Left lung (tissue), 10 donors: Measurements from ENCODE around the gene CNTFR. TPM values are rescaled to one million over a fixed set of nuclear protein-coding genes. Genes with fewer than 3 reads are reported as not detected.

Experiments
- ATAC-seq: fragments of 200-7000 bp; cut with Tn5 transposase; one replicate; pipeline ENCODE4 v1.9.1; 2020; ENCODE audit warnings: moderate library complexity
- DNase-seq, 4 donors: peaks; one replicate each; pipeline ENCODE4 v3.0.0-alpha.2; 2013 to 2020
- H3K27ac ChIP-seq, 2 donors: fragments of 200-600 bp; sonication (generic) in 1 of 2; one replicate each; pipeline versions ENCODE4 v1.5.0 to v1.8.0; 2020 to 2021
- H3K27me3 ChIP-seq, 2 donors: fragments of 200-600 bp; sonication (generic) in 1 of 2; one replicate each; pipeline versions ENCODE4 v1.5.0 to v1.8.0; 2020 to 2021
- H3K36me3 ChIP-seq, 2 donors: fragments of 200-600 bp; sonication (generic) in 1 of 2; one replicate each; pipeline versions ENCODE4 v1.5.0 to v1.8.0; 2020 to 2021
- H3K4me1 ChIP-seq, 2 donors: fragments of 200-600 bp; one replicate each; pipeline ENCODE4 v1.8.0; 2021
- H3K4me3 ChIP-seq, 2 donors: fragments of 200-600 bp; sonication (generic) in 1 of 2; one replicate each; pipeline versions ENCODE4 v1.5.0 to v1.8.0; 2020 to 2021; ENCODE audit warnings: mild to moderate bottlenecking in 1 of 2
- H3K9me3 ChIP-seq, 2 donors: fragments of 200-600 bp; sonication (generic) in 1 of 2; one replicate each; pipeline versions ENCODE4 v1.5.0 to v1.8.0; 2020 to 2021
- intact Hi-C, 2 donors: fragments of 100-400 bp; cut with DNase I; formaldehyde crosslinking; loops; one replicate each; pipeline versions ENCODE4 v1.11.2 to v1.14.2; 2022
- polyA plus RNA-seq, 6 donors: library from polyadenylated mRNA; unstranded; fragments of 120-200 nt; gene quantifications; one replicate each; pipeline ENCODE4 v1.2.1, GENCODE V29; 2013; ENCODE audit not compliant: insufficient read length in 6 of 6
- total RNA-seq, 2 donors: library from RNA; stranded (reverse); fragmentation: NEBNext Ultra II Directional; extraction: Animal tissue kit (Norgen Biotek cat#: 25700); gene quantifications; one replicate each; pipeline ENCODE4 v1.2.1, GENCODE V29; 2021
- TF ChIP-seq, protein P1 (sequence below), 2 donors: fragments of 200-600 bp; sonication (generic) in 1 of 2; IDR thresholded peaks; one replicate each; pipeline versions ENCODE4 v1.5.0 to v1.8.0; 2021; ENCODE audit warnings: antibody characterized with exemption in 2 of 2
- donor health status: DM: no; HTN: yes; CAD: no.
- donor health status: DM: no; HTN: no; CAD: no.

Gene CNTFR
- total and polyA plus RNA-seq, 8 donors: 0.90 to 35.6 (median 26.9) TPM

DNA sequence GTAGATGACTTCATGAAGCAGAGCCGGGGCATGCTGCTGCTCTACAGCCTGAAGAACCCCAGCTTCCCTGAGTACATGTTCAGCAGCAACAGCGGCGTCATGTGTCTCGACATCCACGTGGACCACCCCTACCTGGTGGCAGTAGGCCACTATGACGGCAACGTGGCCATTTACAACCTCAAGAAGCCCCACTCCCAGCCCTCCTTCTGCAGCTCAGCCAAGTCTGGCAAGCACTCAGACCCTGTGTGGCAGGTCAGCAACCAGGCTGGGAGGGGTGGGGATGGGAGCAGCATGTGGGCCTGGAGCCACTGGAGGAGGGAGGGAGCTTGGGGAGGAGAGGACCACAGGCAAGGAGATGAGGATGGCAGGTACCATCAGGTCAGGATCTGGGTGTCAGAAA lies 82.9 kb downstream of the CNTFR start:
- intact Hi-C loops: no loop called here
- peaks cover 6 to 9% of the 10 kb centered on the region in 2 donors for H3K4me1 ChIP-seq

DNA sequence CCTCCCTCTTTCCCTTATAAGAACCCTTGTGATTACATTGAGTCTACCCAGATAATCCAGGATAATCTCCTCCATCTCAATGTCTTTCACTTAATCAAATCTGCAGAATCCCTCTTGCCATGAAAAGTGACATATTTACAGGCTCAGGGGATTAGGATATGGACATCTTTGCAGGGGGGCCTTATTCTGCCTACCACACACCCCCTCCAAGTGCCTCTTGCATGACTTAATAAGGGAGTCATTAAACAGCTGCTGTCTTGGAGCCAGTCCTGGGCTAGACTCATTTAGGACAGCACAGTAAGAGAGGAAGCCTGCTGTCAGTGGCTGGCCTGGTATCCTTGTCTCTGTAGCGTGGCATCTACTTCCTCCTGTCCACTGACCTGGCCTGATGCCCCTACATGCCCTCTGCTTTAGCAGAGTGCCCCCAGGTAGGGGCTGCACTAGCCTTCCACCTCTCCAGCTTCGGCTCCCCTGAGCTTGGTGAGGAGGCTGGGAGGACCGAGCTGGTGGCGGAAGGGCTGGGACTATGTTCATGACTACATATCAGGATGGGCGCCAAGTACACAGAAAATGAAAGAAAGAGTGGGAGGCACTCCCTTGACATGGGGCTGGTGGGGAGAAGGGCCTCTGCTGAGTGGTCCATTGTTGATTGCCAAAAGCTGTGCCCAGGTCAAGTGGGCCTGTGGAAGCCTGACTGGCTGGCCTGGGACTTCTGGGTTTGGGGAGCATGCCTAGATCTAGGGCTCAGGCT lies 84.0 kb downstream of the CNTFR start:
- H3K4me1 ChIP-seq: peaks cover 6 to 12% of the 10 kb centered on the region in 2 donors
- H3K4me3 ChIP-seq: no peak overlapping the region
- ATAC-seq (no peak), DNase-seq (no peak)
- no peaks in the 10 kb centered on the region for H3K27me3 ChIP-seq
- H3K36me3 ChIP-seq: no peaks in the 10 kb centered on the region
- intact Hi-C loops: no loop called here
- H3K27ac ChIP-seq: no peak overlapping the region
- no peaks in the 10 kb centered on the region for H3K9me3 ChIP-seq
- TF ChIP-seq, protein P1, sequence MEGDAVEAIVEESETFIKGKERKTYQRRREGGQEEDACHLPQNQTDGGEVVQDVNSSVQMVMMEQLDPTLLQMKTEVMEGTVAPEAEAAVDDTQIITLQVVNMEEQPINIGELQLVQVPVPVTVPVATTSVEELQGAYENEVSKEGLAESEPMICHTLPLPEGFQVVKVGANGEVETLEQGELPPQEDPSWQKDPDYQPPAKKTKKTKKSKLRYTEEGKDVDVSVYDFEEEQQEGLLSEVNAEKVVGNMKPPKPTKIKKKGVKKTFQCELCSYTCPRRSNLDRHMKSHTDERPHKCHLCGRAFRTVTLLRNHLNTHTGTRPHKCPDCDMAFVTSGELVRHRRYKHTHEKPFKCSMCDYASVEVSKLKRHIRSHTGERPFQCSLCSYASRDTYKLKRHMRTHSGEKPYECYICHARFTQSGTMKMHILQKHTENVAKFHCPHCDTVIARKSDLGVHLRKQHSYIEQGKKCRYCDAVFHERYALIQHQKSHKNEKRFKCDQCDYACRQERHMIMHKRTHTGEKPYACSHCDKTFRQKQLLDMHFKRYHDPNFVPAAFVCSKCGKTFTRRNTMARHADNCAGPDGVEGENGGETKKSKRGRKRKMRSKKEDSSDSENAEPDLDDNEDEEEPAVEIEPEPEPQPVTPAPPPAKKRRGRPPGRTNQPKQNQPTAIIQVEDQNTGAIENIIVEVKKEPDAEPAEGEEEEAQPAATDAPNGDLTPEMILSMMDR (IDR thresholded peaks at IDR 0.05): no peak

More for the DNA sequence above, 82.9 kb downstream of the CNTFR start:
- Histone ChIP-seq H3K4me3 (no peak overlapping the region), H3K36me3 (no peaks in the 10 kb centered on the region), H3K27me3 (no peaks in the 10 kb centered on the region), H3K27ac (no peak overlapping the region), H3K9me3 (no peaks in the 10 kb centered on the region)
- ATAC-seq: no peak
- TF ChIP-seq, protein P1 (IDR thresholded peaks at IDR 0.05): no peak
- DNase-seq: no peak

DNA sequence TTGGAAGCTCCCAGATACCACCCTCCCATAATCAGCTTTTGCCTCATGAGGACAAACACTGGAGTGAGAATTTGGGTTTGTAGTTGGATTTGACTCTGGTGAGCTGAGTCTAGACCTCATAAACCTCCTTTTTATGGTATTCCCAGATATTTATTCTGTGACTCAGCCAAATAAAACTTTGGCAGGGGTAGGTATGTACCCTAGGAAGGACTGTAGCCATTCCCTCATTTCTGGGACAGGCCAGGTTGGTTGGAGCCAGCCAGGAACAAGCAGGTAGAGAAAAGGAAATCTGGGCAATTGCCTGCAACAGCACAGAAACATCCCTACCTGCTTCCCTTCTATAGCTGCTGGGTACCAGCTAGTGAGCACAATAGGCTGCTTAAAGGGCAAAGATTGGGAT lies 86.1 kb downstream of the CNTFR start:
- DNase-seq (peak in 1 of 4 donors; percentile 0), ATAC-seq (no peak)
- Histone ChIP-seq H3K27ac (no peak overlapping the region), H3K27me3 (no peaks in the 10 kb centered on the region), H3K9me3 (no peaks in the 10 kb centered on the region), H3K4me1 (peaks cover 6 to 12% of the 10 kb centered on the region in 2 donors), H3K36me3 (no peaks in the 10 kb centered on the region), H3K4me3 (no peak overlapping the region)
- intact Hi-C loops: loop anchor here in 1 of 2 donors (5.0 kb wide), 1 partner anchor 66 kb away; no protein-coding TSS in a partner anchor
- TF ChIP-seq, protein P1 (IDR thresholded peaks at IDR 0.05): no peak

DNA sequence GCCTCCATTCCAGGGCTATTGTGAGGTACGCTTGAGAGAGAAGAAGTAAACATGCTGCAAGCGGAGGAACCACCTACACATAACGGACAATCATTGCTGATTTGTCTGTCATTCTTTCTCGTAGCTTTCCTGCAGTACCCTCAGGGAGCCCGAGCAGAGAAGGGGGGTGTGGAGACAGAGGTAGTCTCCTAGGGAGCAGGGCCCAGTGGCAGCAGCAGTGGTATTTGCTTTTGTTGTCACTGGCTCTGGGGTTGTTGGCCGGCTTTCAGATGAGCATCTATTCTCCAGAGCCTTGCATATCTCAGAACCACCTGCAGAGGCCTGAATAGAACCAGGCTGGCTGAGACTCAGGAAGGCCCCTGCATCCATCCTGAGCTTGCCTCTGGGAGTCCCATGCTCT lies 86.6 kb downstream of the CNTFR start:
- Histone ChIP-seq H3K36me3 (no peaks in the 10 kb centered on the region), H3K27me3 (no peaks in the 10 kb centered on the region), H3K27ac (no peak overlapping the region), H3K4me3 (no peak overlapping the region), H3K4me1 (peaks cover 6 to 12% of the 10 kb centered on the region in 2 donors), H3K9me3 (no peaks in the 10 kb centered on the region)
- no peak for DNase-seq
- no peak for ATAC-seq
- TF ChIP-seq, protein P1 (IDR thresholded peaks at IDR 0.05): no peak
- intact Hi-C loops: loop anchor here in 1 of 2 donors (5.0 kb wide), 1 partner anchor 66 kb away; no protein-coding TSS in a partner anchor

DNA sequence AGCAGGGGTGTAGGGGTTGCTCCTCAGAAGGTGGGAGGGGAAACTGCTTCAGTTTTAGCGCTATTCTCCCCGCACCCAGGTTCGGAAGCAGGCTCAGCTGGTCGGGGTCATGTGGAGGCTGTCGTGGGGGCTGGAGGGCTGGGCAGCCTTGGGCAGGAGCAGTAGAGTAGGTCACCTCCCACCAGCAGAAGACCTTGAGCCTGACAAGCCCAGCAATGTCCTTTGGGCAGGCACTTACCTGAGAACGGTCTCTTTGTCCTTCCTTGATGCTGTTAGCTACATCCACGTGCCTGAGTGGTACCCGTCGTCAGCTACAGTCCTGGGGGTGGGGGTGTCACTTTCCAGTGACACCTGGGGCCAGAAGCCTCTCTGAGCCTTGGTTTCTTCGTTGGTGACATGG lies 87.1 kb downstream of the CNTFR start:
- Histone ChIP-seq H3K27ac (no peak overlapping the region), H3K4me3 (no peak overlapping the region), H3K4me1 (peaks cover 6 to 12% of the 10 kb centered on the region in 2 donors), H3K36me3 (no peaks in the 10 kb centered on the region), H3K9me3 (no peaks in the 10 kb centered on the region), H3K27me3 (no peaks in the 10 kb centered on the region)
- peak in 1 of 4 donors; percentile 33 for DNase-seq
- TF ChIP-seq, protein P1 (IDR thresholded peaks at IDR 0.05): no peak
- intact Hi-C loops: loop anchor here in 1 of 2 donors (5.0 kb wide), 1 partner anchor 65 kb away; no protein-coding TSS in a partner anchor
- ATAC-seq: peak; percentile 41
